HG03175 (cell line): ENCODE data around the gene LRRC18.

Source experiments
- ATAC-seq: cut with Tn5 transposase; IDR thresholded peaks from one replicate; pipeline ENCODE4 v1.9.1; 2021; ENCODE audit warnings: mild to moderate bottlenecking, moderate library complexity; ENCODE audit not compliant: unreplicated experiment

The LRRC18 gene

DNA sequence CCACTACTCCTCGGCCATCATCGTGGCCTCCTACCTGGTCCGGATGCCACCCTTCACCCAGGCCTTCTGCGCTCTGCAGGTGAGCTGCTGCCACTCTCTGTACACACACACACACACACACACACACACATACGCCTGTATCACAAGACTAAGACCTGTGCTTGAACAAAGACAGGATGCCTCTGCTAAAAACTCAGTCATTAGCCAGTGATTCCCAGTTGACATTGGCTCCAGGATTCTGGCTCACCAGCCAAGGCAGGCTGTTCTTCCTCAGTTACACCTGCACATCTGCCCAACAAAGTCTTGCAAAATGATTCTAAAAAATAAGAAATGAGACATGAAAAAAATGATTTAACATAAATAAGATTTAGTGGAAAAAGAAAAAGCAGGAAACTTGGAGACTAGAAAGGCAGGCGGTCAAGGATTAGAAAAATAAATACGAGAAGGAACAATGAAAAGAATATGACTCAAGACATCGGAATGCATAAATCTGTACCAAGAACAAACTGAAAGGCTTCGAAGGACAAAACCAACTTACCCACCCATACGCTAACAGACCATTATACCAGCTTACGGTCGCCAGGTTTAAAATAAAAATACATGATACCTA, 7.4 kb upstream of the LRRC18 start:
- no peak for ATAC-seq

- ATAC-seq: no peak
These were observed 6.7 kb upstream of the LRRC18 start for GRCh38 chr10:48946332-48946731.

- no peak for ATAC-seq
These were observed 5.9 kb upstream of the LRRC18 start for GRCh38 chr10:48945441-48946130.

- no peak for ATAC-seq
These were observed 4.5 kb upstream of the LRRC18 start for GRCh38 chr10:48944171-48944570.

DNA sequence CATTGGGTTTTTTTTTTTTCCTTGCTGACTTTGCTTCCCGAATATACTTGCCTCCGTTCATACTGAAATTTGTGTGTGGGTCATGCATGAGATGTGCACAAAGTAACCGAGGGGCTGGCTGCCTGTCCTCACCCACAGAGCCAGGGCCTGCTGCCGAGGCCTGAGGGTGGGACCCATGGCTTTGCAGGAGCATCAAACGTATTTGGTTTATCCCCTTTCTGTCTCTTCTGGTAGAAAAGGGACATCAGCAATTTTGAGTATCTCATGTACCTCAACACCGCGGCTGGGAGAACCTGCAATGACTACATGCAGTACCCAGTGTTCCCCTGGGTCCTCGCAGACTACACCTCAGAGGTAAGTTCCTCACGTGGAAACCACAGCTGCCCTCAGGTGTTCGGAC, 3.5 kb upstream of the LRRC18 start:
- no peak for ATAC-seq

DNA sequence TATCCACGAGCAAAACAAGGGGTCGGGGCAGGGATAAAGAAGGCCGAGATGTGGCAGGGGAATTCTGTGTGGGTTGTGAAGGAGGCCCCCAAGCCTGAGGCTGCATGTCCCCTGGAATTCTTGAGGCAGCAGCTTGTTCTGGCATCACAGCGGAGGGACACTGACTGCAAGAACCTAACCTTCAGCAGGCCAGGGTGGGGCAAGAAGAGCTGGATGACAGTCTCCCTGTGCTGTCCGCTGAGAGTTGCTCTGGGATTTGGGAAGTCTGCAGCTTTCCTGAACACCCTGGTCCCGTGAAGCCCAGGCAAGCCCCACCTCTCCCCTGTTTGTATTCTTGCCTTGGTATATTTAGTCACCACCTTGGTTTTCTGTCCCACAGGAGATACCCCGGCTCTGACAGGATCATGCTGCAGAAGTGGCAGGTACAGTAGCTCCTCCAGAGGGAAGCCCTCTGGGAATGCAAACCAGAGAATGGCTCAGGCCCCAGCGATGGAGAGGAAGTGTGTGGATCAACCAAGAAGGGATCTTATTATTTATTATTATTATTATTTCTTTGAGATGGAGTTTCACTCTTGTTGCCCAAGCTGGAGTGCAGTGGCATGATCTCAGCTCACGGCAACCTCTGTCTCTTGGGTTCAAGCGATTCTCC, 1.9 kb upstream of the LRRC18 start:
- no peak for ATAC-seq

- ATAC-seq: no peak
These were observed 1.3 kb upstream of the LRRC18 start for GRCh38 chr10:48940958-48941357.

GRCh38 chr10:48940372-48940771, 732 bp upstream of the LRRC18 start:
- ATAC-seq: no peak

DNA sequence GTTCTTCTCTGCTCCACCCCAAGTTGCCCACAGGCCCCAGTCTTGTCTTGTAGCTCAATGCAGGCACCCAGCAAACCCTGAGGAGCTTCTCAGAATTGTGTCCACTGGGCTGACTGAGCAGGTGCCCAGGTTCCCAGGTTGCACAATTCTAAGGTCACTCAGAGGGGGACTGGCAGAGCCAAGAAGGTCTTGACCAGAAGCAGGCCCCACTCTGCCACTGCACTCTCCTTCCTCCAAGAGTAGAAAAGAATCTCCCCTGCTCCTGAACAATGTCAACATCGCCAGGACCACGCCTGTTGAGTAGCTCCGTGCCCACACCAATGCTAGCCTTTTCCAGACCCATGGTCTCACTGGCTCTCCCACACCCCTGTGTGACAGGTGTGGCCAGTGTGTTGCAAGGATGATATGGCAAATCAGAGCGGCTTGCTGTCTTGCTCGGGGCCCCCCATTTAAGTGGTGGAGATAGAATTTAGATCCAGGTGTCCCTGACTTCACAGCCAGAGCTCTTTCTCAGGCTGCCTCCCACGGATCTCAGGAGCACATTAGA, 577 bp downstream of the LRRC18 start:
- no peak for ATAC-seq

DNA sequence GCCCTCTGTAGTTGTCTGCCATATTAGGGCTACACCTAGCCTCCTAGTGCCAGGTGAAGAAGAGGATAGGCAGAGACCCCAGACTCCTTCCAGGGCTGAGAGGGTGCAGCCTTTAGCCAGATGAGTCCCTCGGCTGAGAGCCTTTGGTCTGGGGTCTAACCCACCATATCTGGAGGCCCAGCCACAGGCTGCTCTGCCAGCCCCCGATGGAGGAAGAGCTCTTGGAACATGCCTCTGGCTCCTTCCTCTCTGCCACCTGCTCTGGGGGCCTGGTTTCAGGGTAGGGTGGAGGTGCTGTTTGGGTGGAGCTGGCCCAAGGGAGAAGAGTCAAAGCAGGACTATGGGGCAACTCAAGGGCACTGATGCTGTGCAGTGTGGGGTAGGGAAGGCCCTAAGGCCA, 1.4 kb downstream of the LRRC18 start:
- no peak for ATAC-seq

DNA sequence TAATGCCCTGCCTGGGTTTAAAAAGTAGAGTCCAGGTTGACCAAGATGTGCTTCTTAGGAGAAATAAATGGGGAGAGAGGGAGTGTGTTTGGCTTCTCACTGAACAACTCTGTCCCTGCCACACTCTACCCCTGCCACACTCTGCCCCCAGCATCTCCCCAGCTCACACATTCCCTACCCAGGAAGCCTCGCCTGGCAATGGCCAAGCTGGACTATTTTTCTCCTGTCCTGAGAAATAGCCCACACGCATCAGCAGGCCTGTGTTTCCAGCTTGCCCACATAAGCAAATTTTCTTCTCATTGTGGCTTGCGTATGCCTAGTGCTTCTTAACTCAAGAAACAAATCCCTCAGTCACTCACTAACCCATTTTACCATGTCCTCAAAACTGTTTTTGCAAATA, 1.8 kb downstream of the LRRC18 start:
- ATAC-seq: no peak

DNA sequence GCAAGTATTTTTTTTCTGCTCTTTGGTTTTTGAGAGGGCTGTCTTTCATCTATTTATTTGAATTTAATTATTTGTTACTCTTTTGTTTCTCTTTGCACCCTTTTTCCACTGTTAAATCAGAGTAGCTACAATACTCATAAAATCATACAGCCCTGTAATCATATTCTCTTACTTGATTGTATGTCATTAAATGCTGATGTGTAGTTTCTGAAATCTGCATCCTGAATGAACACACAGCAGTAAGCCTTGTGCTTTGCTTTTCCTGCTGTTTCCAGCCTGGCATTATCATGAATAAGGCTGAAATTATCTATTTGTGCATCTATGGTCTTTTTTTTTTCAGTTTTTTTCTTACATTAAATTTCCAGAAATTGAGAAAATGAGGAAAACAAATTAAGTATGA, 4.1 kb downstream of the LRRC18 start:
- no peak for ATAC-seq

DNA sequence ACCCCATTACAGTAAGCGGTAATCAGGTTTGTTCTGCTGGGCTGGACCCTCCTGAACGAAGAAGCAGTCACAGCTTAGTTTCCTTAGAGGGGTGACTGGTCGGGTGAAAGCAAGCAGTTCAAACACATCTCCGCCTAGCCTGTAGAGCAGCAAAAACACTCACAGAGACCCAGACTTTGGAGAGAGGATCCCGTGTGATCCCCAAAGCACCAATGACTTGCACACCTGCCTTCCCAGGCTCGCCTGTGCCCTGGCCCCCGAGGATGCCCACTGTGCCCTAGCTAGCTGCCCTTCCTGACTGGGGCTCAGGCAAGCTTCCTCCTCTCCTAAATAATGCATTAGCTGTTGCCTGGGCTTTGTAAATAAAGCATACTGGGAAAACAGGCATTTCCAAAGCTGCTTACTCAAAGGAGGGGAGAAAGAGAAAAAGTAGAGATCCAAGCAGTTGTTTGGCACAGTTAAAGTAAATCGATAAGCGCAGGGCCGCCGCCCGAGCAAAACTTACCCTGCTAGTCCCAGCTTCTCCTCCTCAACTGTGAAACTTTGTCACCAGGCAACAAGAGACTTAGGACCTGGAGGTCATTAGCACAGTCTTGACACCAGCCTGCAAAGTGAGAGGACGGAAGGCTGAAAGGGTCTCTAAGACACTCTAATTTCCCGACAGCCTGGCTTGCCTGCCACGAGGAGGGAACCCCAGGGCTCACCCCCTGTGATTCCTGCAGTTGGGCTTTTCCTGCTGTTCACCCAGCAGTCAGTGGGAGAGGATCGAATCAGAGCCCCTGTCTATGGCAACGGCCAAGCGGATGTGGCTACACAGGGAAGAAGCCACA, 4.8 kb downstream of the LRRC18 start:
- ATAC-seq: no peak

GRCh38 chr10:48932831-48933664, 6.6 kb downstream of the LRRC18 start:
- ATAC-seq: no peak

GRCh38 chr10:48931188-48931587, 8.5 kb downstream of the LRRC18 start:
- ATAC-seq: no peak

DNA sequence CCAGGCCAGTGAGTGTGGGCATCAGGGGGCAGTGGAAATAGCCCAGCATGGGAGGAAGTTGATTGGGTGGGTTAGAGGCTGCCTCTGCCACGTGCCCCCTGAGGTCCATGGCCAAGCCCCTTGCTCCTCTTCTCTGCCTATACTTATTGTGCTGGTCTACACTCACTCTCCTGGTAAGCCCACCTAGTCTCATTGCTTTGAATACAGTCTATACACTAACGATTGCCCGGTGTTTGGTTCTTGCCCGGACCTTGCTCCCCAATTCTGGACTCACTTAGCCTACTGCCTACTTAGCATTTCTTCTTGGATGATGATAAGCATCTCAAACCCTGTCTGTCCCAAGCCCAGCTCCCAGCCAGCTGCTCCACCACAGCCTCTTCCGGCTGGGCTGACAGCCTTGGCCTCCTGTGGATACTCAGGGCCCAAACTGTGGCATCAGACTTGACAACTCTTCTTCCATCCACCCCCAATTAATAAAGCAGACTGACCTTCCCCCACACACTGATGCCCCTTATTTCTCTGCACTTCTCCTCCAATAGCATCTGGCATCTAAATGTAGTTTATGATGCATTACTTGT, 10.1 kb downstream of the LRRC18 start:
- no peak for ATAC-seq

DNA sequence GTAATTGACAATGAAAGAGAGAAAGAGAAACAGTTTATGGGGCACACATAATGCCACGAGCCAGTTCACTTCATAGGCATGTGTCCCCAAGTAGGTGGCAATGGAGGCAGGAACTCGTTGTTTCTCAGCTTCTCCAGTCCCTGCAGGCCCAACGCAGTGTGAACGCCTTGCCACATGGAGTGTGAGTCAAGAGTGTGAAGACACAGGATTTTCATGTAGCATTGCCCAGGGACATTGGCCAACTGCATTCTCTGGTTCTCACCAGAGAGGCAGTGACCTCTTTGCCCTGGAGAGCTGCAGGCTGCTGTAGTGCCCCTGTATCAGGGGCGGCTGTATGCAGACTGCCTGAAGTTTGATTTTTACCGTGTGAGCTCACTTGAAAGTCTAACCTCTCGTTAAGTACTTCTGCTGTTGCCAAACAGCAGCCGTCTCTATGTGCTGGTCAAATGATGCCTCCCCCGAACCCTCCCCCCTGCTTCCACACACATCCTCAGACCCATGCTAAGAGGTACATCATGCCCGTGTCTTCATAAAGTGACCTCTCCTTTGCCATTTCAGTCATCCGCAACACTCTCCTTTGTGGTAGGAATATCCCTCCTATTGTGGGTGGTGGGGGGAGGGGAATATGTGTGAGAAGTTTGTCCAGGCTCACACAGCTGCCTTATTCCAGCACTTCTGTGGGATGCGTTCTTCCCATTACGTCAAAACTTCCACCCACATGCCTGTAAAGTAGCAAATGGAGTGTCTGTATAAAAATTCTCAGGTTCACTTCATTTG, 12.7 kb downstream of the LRRC18 start:
- ATAC-seq: no peak

DNA sequence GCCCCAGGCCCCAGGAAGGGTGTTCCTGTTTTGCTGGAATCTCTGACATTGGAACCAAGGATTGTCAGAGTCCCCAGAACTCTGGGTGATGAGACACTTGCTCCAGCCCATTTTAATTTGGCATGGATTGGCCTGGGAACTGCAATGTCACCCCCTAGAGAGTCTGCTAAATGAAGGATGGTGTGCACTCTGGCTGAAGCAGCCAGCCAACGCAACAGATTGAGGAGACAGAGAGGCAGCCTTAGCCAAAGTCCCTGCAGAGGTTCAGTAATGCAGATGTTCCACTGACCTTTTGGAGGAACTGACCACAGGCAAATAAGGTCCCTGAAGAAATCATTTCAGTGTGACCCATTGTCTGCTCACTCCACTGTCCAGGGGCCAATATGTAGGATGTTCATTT, 13.4 kb downstream of the LRRC18 start:
- ATAC-seq: no peak

DNA sequence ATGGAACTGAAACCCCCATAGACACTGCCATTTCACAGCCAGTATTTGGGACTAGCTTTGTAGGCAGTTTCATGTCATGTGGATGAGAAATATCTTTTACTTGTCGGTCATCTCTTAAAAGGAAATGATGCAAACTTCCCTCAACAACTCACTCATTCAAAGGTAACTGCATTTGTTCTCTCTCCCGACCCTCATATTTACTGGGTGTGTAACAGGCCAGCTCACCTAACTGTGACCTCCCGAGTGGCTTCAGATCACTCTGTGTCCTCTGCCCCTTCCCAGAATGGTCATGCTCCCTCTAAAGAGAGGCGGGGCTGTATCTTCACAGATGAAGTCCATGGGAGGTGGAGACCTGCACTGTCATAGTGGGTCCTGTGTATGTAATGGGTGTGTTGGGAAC, 14.7 kb downstream of the LRRC18 start:
- no peak for ATAC-seq
